Measurements from ENCODE around the gene TMBIM6. TPM values are rescaled to one million over a fixed set of nuclear protein-coding genes. Genes with fewer than 3 reads are reported as not detected.
A peak's percentile ranks its signal among the peaks of the same experiment; 100 is the strongest.

TMBIM6 gene
- total RNA-seq, 1 donor from 2014 or later, result 191 TPM

DNA sequence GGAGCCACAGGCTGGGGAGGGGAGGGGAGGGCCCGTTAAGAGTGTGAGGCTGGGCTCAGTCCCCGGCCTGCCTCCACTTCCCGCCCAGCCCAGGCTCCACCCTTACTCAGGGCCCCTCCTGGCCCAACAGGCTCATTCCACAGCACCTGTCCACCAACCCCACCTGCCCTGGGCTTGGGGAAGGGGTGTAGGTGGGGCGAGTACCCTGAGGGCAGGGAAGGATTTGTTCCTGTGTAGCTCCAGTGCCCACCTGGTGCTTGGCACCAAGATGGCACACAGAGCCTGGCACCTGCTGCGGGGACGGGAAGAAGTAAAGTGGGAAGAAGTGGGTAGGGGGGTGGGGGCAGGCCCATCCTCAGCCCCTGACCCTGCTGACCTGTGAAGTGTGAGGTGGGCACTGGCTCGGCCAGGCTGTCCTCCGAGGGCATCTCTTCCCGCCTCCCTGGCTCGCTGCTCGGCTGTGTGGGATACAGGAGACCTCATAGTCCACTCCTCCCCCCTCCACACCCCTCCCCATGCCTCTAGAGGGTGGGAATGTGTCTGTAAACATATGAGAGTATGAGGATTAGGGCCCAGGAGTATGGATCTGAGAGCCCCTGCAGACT lies 51.7 kb downstream of the TMBIM6 start:
- no peak for DNase-seq (ENCODE audit: low spot score)

DNA sequence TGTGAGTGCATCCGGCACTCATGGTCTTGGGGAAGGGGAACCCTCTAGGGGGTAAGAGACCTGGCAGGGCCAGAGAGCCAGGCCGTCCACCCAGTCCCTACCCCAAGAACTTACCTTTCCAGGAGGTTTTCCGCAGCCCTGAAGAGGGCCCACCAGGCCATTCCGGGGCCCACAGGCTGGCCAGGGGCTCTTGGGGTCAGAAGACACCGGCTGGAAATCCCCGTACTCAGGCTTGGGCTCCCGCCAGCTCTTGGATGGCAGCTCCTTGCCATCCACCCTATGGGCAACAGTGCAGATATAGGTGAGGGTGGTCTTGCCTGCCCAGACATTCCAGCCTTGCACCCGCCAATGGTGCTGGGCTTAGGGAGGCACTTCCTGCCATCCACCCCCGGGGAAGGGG lies 52.3 kb downstream of the TMBIM6 start:
- DNase-seq (ENCODE audit: low spot score), result no peak
- intact Hi-C loops (cut with DNase I), result no loop called here

More for the DNA sequence above, 51.7 kb downstream of the TMBIM6 start:
- intact Hi-C loops (cut with DNase I), result no loop called here

DNA sequence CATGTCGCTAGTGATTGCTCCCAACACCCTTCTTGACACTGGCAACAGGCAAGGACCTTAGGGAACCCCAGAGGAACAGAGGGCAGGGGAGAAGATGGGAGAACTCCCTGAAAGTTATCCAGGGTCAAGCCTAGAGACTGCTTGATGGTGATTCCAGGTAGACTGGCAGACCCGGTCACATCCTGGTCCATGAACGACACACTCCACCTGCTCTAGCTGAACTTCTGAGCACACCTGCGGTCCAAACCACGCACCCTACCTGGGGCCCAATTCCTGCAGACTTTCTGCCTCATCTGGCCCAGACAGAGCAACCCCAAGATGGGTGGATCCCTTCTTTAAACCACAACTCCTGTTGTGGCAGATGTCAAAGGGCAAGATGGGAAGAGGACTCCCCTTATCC lies 52.7 kb downstream of the TMBIM6 start:
- intact Hi-C loops (cut with DNase I), result no loop called here
- DNase-seq (ENCODE audit: low spot score), result no peak

DNA sequence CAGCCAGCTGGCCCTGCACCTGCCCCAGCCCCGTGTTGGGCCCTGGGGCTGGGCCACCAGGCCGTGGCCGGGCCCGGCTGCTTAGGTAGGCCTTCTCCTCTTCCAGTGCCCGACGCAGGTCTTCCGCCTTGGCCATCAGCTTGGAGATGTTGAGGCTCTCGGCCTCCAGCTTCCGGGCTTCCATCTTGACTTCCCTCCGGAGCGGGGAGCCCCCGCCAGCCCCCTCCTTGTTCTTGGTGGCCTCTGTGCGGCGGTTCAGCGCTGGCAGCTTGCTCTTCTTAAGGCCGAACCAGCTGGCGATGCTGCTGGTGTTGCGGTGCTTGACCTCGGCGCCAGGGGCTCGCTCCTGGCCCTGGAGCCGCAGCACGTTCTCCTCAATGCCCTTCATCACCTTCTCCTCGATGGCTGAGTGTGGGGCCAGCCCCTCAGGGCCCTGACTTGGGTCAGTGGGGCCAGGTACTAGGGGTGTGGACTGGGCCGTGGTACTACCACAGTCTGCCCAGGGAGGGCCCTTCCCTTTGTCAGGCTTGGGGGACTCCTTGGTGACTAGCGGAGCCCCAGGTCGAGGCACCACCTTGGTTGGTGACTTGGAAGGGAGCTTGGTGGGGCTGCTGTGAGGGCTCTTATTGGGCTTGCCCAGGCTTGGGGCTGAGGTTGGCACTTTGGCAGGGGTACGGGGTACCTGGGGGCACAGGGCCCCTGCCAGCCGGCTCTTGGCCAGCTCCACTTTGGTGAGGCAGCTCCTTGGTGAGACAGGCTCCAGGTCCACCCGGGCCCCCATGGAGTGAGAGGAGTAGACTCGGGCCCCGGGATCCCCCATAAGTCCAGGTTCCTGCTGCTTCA lies 53.7 kb downstream of the TMBIM6 start:
- intact Hi-C loops (cut with DNase I), result no loop called here
- no peak for DNase-seq (ENCODE audit: low spot score)

DNA sequence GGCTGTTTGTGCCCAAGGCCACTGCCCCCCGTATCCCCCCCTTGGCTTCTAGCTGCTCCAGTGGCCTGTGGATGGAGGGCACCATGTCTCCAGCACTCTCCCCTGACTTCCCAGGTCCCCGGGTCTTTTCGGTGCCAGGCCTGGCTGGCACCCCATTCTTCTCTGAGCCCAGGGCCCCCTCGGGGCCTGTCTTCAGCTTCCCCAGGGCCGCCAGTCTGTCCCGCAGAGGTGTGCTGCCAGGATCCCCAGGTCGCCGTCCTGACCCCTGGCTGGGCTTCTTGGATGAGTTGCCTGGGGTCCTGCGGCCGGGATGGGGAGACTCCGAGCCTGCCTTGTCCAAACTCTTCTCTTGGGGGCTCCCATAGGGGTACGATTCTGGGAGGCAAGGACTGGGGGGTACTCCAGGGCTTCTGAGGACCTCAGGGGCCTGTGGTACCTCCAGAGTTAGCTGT lies 54.3 kb downstream of the TMBIM6 start:
- intact Hi-C loops (cut with DNase I), result no loop called here
- no peak for DNase-seq (ENCODE audit: low spot score)

DNA sequence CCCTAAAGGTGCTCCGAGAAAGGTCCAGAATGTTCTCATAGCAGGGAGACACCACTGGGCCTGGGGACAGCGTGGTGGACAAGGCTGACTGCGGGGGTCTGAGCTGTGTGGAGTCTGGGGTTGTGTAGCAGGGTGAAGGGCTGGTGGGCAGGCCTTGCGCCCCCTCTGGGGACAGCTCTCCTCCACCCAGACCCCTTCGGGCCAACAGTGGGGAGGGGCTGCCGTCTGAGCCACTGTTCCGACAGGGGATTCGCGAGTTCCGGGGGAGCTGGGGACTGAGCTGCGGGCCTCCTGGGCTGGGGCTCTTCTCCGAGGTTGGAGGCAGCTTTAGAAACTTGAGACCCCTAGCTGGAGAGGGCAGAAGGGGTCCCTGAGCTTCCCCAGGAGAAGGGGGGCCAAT lies 54.8 kb downstream of the TMBIM6 start:
- intact Hi-C loops (cut with DNase I), result no loop called here
- DNase-seq (ENCODE audit: low spot score), result no peak

DNA sequence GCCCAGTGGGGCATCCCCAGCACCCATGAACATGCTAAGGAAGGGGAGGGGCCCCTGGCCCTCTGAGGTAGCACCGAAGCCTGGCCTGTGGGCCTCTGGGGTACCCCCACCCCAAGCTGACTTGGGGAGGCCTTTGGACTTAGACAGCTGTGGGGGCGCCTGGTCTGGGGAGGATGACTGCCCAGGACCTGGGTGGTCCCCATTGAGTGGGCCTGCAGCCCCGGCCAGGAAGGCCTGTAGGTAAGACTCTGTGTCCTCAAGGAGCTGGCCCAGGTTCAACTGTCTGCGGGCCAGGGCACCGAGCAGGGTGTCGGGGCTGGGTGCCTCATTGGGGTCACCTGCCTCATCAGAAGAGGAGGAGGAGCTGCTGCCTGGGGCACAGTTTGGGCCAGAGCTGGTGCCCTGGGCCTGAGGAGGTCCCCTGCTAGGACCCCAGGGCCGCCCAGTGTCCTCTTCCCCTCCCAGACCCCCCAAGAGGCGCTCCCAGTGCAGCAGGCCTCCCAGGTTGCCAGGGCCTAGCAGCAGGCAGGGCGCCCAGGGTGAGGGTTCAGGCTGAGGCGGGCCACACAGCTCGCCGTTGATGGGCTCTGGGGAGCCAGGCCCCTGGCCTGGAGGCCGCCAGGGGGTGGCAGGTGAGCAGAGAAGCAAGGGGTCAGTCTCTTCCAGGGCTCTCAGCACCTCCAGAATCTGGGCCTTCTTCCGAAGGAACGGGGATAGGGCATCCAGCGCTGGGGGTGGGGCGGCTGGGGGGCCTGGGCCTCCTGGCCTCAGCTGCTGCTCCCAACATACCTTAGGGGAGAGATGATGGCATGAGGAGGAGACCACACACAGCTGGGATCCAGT lies 55.5 kb downstream of the TMBIM6 start:
- DNase-seq (ENCODE audit: low spot score), result no peak
- intact Hi-C loops (cut with DNase I), result no loop called here

DNA sequence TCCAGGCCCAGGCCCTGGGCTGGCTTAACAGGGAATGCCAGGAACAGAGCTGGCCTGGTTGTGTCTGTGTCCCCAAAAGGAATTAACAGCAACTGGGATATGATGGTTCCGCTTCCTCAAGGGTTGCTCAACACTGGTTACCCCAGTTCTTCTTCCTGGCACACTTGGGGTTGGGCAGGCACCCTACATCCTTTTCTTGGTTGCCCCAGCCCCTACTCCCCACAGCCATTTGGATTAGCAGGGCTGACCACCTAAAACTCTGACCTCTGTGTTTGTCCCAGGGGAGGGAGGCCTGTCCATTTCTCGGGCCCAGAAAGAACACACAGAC lies 56.1 kb downstream of the TMBIM6 start:
- intact Hi-C loops (cut with DNase I), result no loop called here
- DNase-seq (ENCODE audit: low spot score), result peak; percentile 84

DNA sequence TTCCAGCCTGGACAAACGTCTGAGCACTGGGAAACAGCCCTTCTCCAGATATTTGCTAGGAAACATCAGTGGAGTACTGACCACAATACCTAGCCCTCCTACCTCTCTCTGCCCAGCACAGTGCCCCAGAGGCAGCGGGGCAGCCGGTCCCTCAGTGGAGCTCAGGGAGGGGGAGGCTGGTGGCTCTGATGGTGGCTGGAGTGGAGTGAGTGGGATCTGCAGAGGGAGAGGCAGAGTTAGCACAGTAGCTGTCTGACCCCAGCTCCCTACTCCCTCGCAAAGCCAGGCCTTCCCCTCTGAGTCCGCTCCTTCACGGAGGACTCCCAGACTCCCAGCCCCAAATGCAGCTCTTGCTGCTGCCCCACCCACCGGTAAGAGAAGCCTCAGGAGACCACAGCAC lies 56.9 kb downstream of the TMBIM6 start:
- intact Hi-C loops (cut with DNase I), result no loop called here
- no peak for DNase-seq (ENCODE audit: low spot score)

DNA sequence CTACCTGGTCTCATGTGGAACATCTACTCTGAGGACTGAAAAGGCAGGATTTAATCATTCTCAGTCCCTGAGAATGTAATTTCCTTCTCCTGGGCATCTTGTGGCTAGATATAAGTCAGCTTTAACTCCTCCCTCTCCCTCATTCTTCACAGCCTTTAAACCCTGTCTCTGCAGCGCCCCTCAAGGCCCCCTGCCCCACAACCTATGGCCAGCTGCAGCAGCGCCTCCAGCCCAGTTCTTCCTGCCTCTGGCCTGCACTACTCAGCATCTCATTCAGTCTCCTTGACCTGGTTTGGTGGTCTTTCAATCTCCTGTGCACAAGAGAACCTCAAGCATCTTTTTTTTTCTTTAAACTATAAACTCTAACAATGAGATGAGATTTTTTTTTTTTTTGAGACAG lies 57.6 kb downstream of the TMBIM6 start:
- DNase-seq (ENCODE audit: low spot score), result no peak
- intact Hi-C loops (cut with DNase I), result no loop called here

DNA sequence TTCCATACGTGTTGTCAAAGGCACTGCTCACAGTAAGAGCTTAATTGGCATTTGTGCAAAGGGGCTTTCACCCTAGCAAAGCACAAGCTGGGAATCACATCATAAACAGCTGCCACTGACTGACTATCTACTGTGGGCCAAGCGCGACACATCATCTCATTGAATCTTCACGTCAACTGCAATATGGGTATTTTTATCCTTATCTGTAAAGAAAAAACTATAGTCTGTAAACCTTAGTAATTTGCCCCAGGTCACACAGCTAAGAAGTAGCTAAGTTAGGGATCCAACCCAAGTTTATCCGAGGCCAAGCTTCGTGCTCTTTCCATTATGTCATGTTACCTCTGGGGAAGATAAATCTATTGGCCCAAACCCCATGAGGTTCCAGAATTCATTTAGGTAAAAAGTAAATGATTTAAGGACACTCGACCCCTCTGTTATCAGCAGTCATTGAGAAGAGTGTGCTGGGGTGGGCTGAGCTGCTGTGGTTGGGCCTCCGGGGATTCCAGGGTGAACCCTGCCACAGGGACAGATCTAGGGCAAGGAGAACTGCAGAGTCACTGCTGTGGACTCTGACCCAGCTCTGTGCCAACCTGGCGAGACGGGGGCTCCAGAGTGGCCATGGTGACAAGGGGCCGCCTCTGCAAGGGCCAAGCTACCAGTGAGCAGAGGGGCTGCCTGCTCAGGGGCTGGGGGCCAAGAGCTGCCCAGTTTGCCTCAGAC lies 59.2 kb downstream of the TMBIM6 start:
- no peak for DNase-seq (ENCODE audit: low spot score)
- intact Hi-C loops (cut with DNase I), result no loop called here

DNA sequence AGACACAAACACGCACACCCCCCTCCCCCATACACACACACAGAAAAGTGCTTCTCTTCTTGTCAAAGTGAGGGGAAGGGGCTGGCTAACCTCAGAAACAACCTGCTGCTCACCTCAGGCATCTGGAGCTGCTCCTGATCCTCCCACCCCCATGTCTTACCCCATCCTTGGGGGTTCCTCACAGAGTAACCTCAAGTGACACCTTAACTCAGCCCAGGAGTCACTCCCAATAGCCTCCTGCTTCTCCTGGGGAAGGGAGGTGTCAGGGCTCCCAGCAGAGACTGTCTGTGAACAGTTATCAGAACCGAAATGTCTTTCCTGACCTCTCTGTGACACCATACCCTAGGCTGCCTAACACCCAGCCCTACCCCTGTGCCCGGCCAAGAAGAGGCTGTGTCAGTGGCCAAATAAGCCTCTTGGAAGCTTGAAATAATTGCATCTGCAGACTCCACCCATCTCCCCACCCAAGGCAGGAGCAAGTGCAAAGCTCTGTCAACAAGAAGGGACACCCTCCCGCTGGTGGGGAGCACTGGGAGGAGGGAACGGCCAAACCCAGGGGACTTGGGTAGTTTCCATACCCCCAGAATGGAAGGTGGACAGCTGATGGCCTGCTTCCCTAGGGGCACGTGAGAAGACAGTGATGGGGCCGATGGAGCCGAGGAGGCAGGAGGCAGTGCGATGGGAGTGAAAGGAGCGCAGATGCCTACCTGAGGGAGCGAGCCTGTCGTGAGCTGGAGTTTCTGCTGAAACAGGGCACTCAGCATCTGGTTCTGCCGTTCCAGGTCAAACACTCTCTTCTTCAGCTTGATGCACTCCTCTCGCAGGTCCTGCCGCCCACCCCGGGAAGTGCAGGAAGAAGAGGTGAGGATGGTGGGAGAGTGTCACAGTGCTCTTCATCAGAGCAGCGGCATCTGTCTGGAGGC lies 60.0 kb downstream of the TMBIM6 start:
- intact Hi-C loops (cut with DNase I), result no loop called here
- DNase-seq (ENCODE audit: low spot score), result no peak

DNA sequence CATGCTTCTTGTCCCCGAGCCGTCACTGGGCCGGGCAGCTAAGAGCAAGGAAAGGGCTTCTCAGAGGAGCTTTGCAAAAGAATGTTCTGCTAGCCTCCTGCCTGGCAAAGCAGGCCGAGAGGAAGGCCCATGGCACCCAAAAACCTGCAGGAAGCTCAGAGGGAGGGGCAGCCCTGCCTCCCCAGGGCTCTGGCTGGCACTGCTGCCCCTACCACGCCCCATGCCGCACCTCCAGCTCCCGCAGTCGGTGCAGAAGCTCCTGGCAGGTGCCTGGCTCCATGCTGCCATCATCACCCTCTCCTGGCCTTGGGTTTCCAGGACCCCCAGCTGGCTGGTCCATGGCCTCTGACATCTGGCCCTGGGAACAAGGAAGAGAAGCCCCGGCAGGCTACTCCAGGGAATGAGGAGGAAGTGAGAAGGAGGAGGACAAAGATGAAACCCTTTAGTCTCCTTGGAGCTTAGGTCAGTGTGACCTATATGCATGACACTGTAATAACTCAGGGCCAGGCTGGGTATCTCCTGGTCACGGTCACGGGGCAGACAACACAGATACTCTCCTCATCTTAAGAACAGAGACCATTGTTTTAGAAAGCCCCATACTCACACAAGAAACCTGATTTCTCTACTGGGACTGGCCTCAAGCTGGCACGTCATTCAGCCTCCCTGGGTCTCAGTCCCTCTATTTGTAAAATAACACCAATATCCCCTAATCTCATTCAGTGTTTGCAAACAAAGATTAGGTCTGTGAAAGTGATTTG lies 62.5 kb downstream of the TMBIM6 start:
- DNase-seq (ENCODE audit: low spot score), result no peak
- intact Hi-C loops (cut with DNase I), result no loop called here

DNA sequence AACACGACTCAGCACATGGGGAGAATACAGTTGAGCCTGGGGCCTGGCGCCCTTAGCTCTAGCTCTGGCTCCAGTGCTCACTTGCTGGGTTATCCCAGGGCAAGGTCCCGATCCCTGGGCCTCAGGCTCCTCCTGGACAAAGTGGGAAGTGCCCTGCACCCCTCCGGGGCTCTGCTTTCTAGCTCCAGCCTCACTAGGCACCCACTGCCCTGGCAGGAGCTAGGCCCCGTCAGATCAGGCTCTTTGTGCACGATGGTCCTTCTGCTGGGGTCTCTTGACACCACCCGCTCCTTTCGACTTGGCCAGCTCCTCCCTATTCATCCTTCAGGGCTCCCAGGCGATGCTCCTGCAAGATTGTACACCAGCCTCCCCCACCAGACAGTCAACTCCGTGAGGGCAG lies 63.5 kb downstream of the TMBIM6 start:
- DNase-seq (ENCODE audit: low spot score), result no peak
- intact Hi-C loops (cut with DNase I), result no loop called here

DNA sequence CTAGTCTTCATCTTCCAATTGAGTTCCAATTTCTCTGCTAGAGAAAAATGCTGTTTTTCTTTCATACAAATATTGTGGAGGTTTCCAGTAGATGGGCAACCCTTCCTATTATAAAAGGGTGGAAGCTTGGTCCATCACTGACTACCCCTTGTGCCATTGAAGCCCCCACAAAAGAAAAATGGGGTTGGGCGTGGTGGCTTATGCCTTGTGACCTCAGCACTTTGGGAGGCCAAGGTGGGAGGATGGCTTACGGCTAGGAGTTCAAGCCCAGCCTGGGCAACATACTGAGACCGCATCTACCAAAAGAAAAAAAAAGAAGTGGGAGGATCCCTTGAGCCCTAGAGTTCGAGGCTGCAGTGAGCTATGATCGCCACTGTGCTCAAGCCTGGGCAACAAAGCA lies 64.1 kb downstream of the TMBIM6 start:
- no peak for DNase-seq (ENCODE audit: low spot score)
- intact Hi-C loops (cut with DNase I), result no loop called here

DNA sequence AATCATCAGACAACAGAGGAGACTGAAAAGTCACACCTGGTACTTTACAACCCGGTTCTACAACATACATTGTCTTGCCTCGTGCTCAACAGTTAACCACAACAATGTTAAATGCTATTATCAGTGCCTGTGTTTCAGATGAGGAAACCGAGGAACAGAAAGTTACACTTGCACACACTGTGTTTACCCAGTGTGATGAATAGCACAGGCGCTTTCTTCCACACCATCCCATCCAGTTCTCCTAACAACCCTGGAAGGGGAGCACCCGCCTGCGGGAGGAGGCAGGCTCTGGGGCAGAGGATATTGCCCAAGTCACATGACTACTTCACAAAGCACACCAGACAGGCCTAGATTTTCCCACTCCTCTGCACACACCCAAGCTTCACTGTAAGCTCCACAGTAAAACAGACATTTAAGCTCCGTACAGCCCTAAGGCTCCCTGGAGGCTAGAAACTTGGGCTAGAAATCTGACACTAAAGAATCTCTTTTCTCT lies 65.0 kb downstream of the TMBIM6 start:
- intact Hi-C loops (cut with DNase I), result no loop called here
- DNase-seq (ENCODE audit: low spot score), result no peak

DNA sequence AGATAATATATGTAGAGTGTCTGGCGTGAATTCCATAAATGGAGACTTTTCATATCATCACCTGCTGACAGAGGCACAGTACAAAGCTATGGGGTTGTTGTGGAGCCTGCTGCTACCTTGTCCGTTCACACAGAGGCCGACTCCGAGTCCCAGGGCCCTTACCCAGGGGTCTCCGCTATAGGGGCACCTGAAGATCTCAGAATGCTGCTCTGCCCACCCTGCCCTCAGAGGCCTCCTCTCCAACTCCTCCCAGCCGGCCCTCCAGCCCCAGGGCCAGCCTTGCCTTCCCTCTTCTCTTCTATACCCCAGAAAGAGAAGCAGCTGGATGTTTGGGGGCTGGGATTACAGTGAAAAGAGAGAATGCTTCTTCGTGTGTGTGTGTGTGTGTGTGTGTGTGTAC lies 65.5 kb downstream of the TMBIM6 start:
- intact Hi-C loops (cut with DNase I), result no loop called here
- no peak for DNase-seq (ENCODE audit: low spot score)

DNA sequence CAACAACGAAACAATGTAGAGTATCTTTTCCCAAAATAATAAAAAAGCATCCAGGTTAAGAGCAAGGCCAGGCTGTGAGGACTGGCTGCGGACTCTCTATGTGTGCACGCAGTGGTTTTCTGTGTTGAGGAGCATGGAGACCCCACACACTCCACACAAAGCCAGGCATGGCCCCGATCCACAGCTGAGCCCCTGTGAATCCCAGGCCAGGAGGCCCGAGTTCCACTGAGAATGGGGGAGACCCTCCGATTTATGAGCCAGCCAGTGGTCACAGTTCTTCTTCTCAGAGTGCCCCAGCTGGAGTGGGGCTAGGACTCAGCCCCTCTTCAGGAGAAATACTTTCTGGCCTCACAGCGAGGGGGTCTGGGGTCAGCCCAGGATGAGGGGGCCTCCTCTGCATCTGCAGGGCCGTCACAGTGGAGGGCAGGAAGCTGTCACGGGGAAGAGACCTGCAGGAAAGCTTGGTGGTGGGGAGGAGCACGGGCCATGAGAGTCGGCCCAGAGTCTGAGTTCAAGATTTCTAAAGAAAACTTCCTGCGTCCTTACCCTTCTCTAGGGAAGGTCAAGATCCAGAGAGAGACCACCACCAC lies 66.7 kb downstream of the TMBIM6 start:
- DNase-seq (ENCODE audit: low spot score), result no peak
- intact Hi-C loops (cut with DNase I), result loop anchor here (2.0 kb wide), 1 partner anchor 19 kb away; no protein-coding TSS in a partner anchor

Measured in cardiac septum (tissue), 1 donor.